ENCODE data around the gene RNF113B. TPM values are rescaled to one million over a fixed set of nuclear protein-coding genes. Genes with fewer than 3 reads are reported as not detected.

RNF113B gene
- total and polyA plus RNA-seq, 2 of the 4 experiments (the other 2 are of a cell fraction), result not detected

- WGBS, 2 experiments (ENCODE audit: extremely low coverage in 2 of 2, insufficient read length in 1 of 2), result 2% methylated on average over 35 of the region's 98 CpGs; no CpG with 5 or more reads in 1 of the 2 experiments
- peak within 1 kb of the TSS; percentile 94 for H2AK5ac ChIP-seq (ENCODE audit: low read depth, low read length)
- H3K79me1 ChIP-seq (ENCODE audit: low read depth in 1 of 2, low read length in 2 of 2), result peaks cover 7 to 24% of the 10 kb centered on the region in 2 experiments; a peak in 3 of 4 replicates
- DNase-seq, result peak; percentile 65
- intact Hi-C loops (cut with micrococcal nuclease), result loop anchor here (5.0 to 10.0 kb wide), 5 partner anchors 112 to 532 kb away; no protein-coding TSS in a partner anchor
- TF ChIP-seq MAZ (IDR thresholded peaks at IDR 0.05; ENCODE audit: borderline replicate concordance, low read depth, low read length) (peak; percentile 92; the same call in 1 of the 2 replicates), FOS (IDR thresholded peaks at IDR 0.05; ENCODE audit: low read depth, low read length) (no peak), ELK1 (IDR thresholded peaks at IDR 0.05; ENCODE audit: borderline replicate concordance, low read depth, low read length) (no peak), POLR2A (IDR thresholded peaks at IDR 0.05; ENCODE audit: low read depth, low read length) (0 out of 2 replicates have a peak, but pooled peaks have one; percentile 24), RAD21 (IDR thresholded peaks at IDR 0.05; ENCODE audit: low read length) (peak; percentile 75), CHD1 (IDR thresholded peaks at IDR 0.05; ENCODE audit: low read depth, low read length) (no peak), SMC3 (IDR thresholded peaks at IDR 0.05; ENCODE audit: low read depth, low read length) (peak; percentile 48), RCOR1 (IDR thresholded peaks at IDR 0.05; ENCODE audit: insufficient replicate concordance, low read length) (no peak), MAFK (IDR thresholded peaks at IDR 0.05; ENCODE audit: low read depth, low read length) (no peak), MXI1 (IDR thresholded peaks at IDR 0.05; ENCODE audit: borderline replicate concordance, low read depth, low read length) (no peak), NFE2L2 (IDR thresholded peaks at IDR 0.05; ENCODE audit: low read depth, low read length) (no peak), RFX5 (IDR thresholded peaks at IDR 0.05; ENCODE audit: low read depth, low read length) (no peak)
- TF ChIP-seq, protein P1, sequence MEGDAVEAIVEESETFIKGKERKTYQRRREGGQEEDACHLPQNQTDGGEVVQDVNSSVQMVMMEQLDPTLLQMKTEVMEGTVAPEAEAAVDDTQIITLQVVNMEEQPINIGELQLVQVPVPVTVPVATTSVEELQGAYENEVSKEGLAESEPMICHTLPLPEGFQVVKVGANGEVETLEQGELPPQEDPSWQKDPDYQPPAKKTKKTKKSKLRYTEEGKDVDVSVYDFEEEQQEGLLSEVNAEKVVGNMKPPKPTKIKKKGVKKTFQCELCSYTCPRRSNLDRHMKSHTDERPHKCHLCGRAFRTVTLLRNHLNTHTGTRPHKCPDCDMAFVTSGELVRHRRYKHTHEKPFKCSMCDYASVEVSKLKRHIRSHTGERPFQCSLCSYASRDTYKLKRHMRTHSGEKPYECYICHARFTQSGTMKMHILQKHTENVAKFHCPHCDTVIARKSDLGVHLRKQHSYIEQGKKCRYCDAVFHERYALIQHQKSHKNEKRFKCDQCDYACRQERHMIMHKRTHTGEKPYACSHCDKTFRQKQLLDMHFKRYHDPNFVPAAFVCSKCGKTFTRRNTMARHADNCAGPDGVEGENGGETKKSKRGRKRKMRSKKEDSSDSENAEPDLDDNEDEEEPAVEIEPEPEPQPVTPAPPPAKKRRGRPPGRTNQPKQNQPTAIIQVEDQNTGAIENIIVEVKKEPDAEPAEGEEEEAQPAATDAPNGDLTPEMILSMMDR (conservative IDR thresholded peaks at IDR 0.05; ENCODE audit: low read depth, low read length), result peak; percentile 66
- H2AK9ac ChIP-seq (replicated peaks; ENCODE audit: low read depth, low read length, poor library complexity), result peak within 1 kb of the TSS; percentile 97
- peak within 1 kb of the TSS; percentile 64 for H2BK120ac ChIP-seq (ENCODE audit: low read depth, low read length)
- no peak within 1 kb of the TSS for H4K5ac ChIP-seq (ENCODE audit: low read depth, low read length)
- peak within 1 kb of the TSS; percentile 77 for H2BK5ac ChIP-seq (ENCODE audit: low read depth, low read length, poor library complexity, severe bottlenecking)
- no peaks in the 10 kb centered on the region for H3K36me3 ChIP-seq (ENCODE audit: control insufficient read depth, insufficient read depth, low read length)
- ATAC-seq (ENCODE audit: low read depth), result peak; percentile 89
- H3K56ac ChIP-seq (ENCODE audit: extremely low read depth, insufficient read depth, low read length), result peak within 1 kb of the TSS; percentile 91
- ChIA-PET POLR2A (ENCODE audit: unreplicated experiment) (no interaction called here), CTCF (no interaction called here)
- in situ Hi-C loops (cut with MboI; ENCODE audit: low sequenced_read_pairs), result loop anchor here (10.0 to 25.0 kb wide), 4 partner anchors 252 to 695 kb away; no protein-coding TSS in a partner anchor
- peak within 1 kb of the TSS; percentile 96 for H3K4me2 ChIP-seq (ENCODE audit: low read depth, low read length)
- H2BK20ac ChIP-seq (ENCODE audit: low read depth, low read length), result no peak within 1 kb of the TSS; the same call in 1 of the 2 replicates
- H3K4me3 ChIP-seq (ENCODE audit: insufficient read depth, low read depth, low read length), result peak within 1 kb of the TSS; percentile 95
- H3K18ac ChIP-seq (ENCODE audit: low read depth, low read length), result peak within 1 kb of the TSS; percentile 95
- peak within 1 kb of the TSS; percentile 79 to 93; a peak in 3 of 4 replicates for H4K8ac ChIP-seq (ENCODE audit: low read depth in 2 of 2, low read length in 2 of 2)
- no peaks in the 10 kb centered on the region; the same call in 1 of the 2 replicates for H3K27me3 ChIP-seq (ENCODE audit: control insufficient read depth, insufficient read depth, low read length)
- peak within 1 kb of the TSS; percentile 43 for H4K91ac ChIP-seq (ENCODE audit: insufficient read depth, low read depth, low read length)
- peak within 1 kb of the TSS; percentile 90 for H3K27ac ChIP-seq (ENCODE audit: insufficient read depth, low read length)
- BruUV-seq (replicated peaks), result no TSS peak
- H4K20me1 ChIP-seq (ENCODE audit: insufficient read depth, low read length), result peaks cover 34% of the 10 kb centered on the region
- peak within 1 kb of the TSS; percentile 92 for H3K14ac ChIP-seq (replicated peaks; ENCODE audit: low read depth, low read length)
- H3K4me1 ChIP-seq (ENCODE audit: control insufficient read depth, insufficient read depth, low read length), result peaks cover 8% of the 10 kb centered on the region
- peak within 1 kb of the TSS; percentile 99 for H3K23ac ChIP-seq (ENCODE audit: low read depth, low read length)
- peak within 1 kb of the TSS; percentile 94 for H3K4ac ChIP-seq (ENCODE audit: low read depth, low read length)
- H3K9me1 ChIP-seq (ENCODE audit: insufficient read depth, low read length), result peaks cover 7% of the 10 kb centered on the region
- no peaks in the 10 kb centered on the region for H3K9me3 ChIP-seq (ENCODE audit: control insufficient read depth, insufficient read depth, low read length)
- peak within 1 kb of the TSS; percentile 89 for H2AFZ ChIP-seq (replicated peaks; ENCODE audit: low read length, poor library complexity)
- peak within 1 kb of the TSS; percentile 77; the same call in 1 of the 3 replicates for H2BK15ac ChIP-seq (ENCODE audit: low read depth, low read length)
- H3K9ac ChIP-seq (ENCODE audit: low read depth, low read length), result peak within 1 kb of the TSS; percentile 100
- dilution Hi-C loops (cut with HindIII; ENCODE audit: low sequenced_read_pairs, unreplicated experiment), result no loop called here
Measured at GRCh38 chr13:98142380-98143156, 34.5 kb downstream of the RNF113B start, which contains the start of gene FARP1. TSS of gene FARP1 (plus strand) at chr13:98143094. CDS start at chr13:98213243, 70,149 bp downstream.
